ENCODE results near the gene PYM1.
"Not testable (repeated sequence)": the region's sequence is repeated elsewhere in the genome, so short reads cannot be mapped to it uniquely, and the experiment has no call there.

Gene PYM1

GRCh38 chr12:55865327-55865726 is 62.4 kb downstream of the PYM1 start:
- Histone ChIP-seq H3K27me3 (ENCODE audit: insufficient read depth, low read length) (no peaks in the 10 kb centered on the region), H4K20me1 (ENCODE audit: insufficient read depth, low read length) (no peaks in the 10 kb centered on the region)

GRCh38 chr12:55862931-55863330 is 64.8 kb downstream of the PYM1 start:
- H3K36me3 ChIP-seq (ENCODE audit: insufficient read depth, low read length); H3K9me2 ChIP-seq (ENCODE audit: low read depth, low read length); H3K4me2 ChIP-seq (ENCODE audit: low read length); H3K27ac ChIP-seq (ENCODE audit: low read depth, low read length, poor library complexity, severe bottlenecking); H3F3A ChIP-seq (ENCODE audit: insufficient read depth, low read length); H3K79me2 ChIP-seq (ENCODE audit: insufficient read depth, low read length); H3K9me3 ChIP-seq (ENCODE audit: low read length); H3K9ac ChIP-seq (ENCODE audit: low read length); H4K20me1 ChIP-seq (ENCODE audit: insufficient read depth, low read length); H3K4me1 ChIP-seq (ENCODE audit: insufficient read depth, low read length, severe bottlenecking); H3K27me3 ChIP-seq (ENCODE audit: insufficient read depth, low read length); H3K4me3 ChIP-seq (ENCODE audit: low read depth, low read length, poor library complexity, severe bottlenecking); H2AFZ ChIP-seq (ENCODE audit: low read length): not testable (repeated sequence)

More at GRCh38 chr12:55865327-55865726, 62.4 kb downstream of the PYM1 start:
- no peaks in the 10 kb centered on the region for H3K4me1 ChIP-seq (ENCODE audit: insufficient read depth, low read length, severe bottlenecking)
- H2AFZ ChIP-seq (ENCODE audit: low read length): no peak overlapping the region
- no peaks in the 10 kb centered on the region for H3K79me2 ChIP-seq (ENCODE audit: insufficient read depth, low read length)
- no peak overlapping the region for H3K4me2 ChIP-seq (ENCODE audit: low read length)
- no peaks in the 10 kb centered on the region for H3F3A ChIP-seq (ENCODE audit: insufficient read depth, low read length)
- H3K9me2 ChIP-seq (ENCODE audit: low read depth, low read length): no peaks in the 10 kb centered on the region
- H3K4me3 ChIP-seq (ENCODE audit: low read depth, low read length, poor library complexity, severe bottlenecking): no peak overlapping the region
- H3K9ac ChIP-seq (ENCODE audit: low read length): no peak overlapping the region
- no peaks in the 10 kb centered on the region for H3K36me3 ChIP-seq (ENCODE audit: insufficient read depth, low read length)
- TF ChIP-seq EZH2 (IDR thresholded peaks at IDR 0.05; ENCODE audit: borderline replicate concordance, low read length): no peak
- no peak for TF ChIP-seq CTCF (IDR thresholded peaks at IDR 0.05; ENCODE audit: low read length)
- H3K9me3 ChIP-seq (ENCODE audit: low read length): peaks cover 5% of the 10 kb centered on the region; the same call in 1 of the 2 replicates
- H3K27ac ChIP-seq (ENCODE audit: low read depth, low read length, poor library complexity, severe bottlenecking): no peak overlapping the region

- H3K4me1 ChIP-seq (ENCODE audit: insufficient read depth, low read length, severe bottlenecking): no peaks in the 10 kb centered on the region
- TF ChIP-seq CTCF (IDR thresholded peaks at IDR 0.05; ENCODE audit: low read length) (no peak), EZH2 (IDR thresholded peaks at IDR 0.05; ENCODE audit: borderline replicate concordance, low read length) (no peak)
Measured at GRCh38 chr12:55862286-55862685, 65.4 kb downstream of the PYM1 start.

GRCh38 chr12:55861871-55862270 is 65.8 kb downstream of the PYM1 start:
- no peaks in the 10 kb centered on the region for H3K4me1 ChIP-seq (ENCODE audit: insufficient read depth, low read length, severe bottlenecking)
- no peaks in the 10 kb centered on the region for H3F3A ChIP-seq (ENCODE audit: insufficient read depth, low read length)
- no peaks in the 10 kb centered on the region for H4K20me1 ChIP-seq (ENCODE audit: insufficient read depth, low read length)
- TF ChIP-seq EZH2 (IDR thresholded peaks at IDR 0.05; ENCODE audit: borderline replicate concordance, low read length) (no peak), CTCF (IDR thresholded peaks at IDR 0.05; ENCODE audit: low read length) (no peak)
- no peak overlapping the region for H2AFZ ChIP-seq (ENCODE audit: low read length)
- H3K4me2 ChIP-seq (ENCODE audit: low read length): no peak overlapping the region
- peaks cover 5% of the 10 kb centered on the region; the same call in 1 of the 2 replicates for H3K9me3 ChIP-seq (ENCODE audit: low read length)
- no peaks in the 10 kb centered on the region for H3K27me3 ChIP-seq (ENCODE audit: insufficient read depth, low read length)
- H3K9ac ChIP-seq (ENCODE audit: low read length): no peak overlapping the region
- H3K36me3 ChIP-seq (ENCODE audit: insufficient read depth, low read length): no peaks in the 10 kb centered on the region
- no peak overlapping the region for H3K27ac ChIP-seq (ENCODE audit: low read depth, low read length, poor library complexity, severe bottlenecking)
- no peak overlapping the region for H3K4me3 ChIP-seq (ENCODE audit: low read depth, low read length, poor library complexity, severe bottlenecking)
- no peaks in the 10 kb centered on the region for H3K9me2 ChIP-seq (ENCODE audit: low read depth, low read length)
- H3K79me2 ChIP-seq (ENCODE audit: insufficient read depth, low read length): no peaks in the 10 kb centered on the region

More at GRCh38 chr12:55862286-55862685, 65.4 kb downstream of the PYM1 start:
- Histone ChIP-seq H3K9me3 (ENCODE audit: low read length) (peaks cover 5% of the 10 kb centered on the region; the same call in 1 of the 2 replicates), H2AFZ (ENCODE audit: low read length) (no peak overlapping the region), H3K36me3 (ENCODE audit: insufficient read depth, low read length) (no peaks in the 10 kb centered on the region), H3F3A (ENCODE audit: insufficient read depth, low read length) (no peaks in the 10 kb centered on the region), H3K4me2 (ENCODE audit: low read length) (no peak overlapping the region), H3K79me2 (ENCODE audit: insufficient read depth, low read length) (no peaks in the 10 kb centered on the region), H3K4me3 (ENCODE audit: low read depth, low read length, poor library complexity, severe bottlenecking) (no peak overlapping the region), H3K9ac (ENCODE audit: low read length) (no peak overlapping the region), H3K27ac (ENCODE audit: low read depth, low read length, poor library complexity, severe bottlenecking) (no peak overlapping the region), H3K9me2 (ENCODE audit: low read depth, low read length) (no peaks in the 10 kb centered on the region), H4K20me1 (ENCODE audit: insufficient read depth, low read length) (no peaks in the 10 kb centered on the region), H3K27me3 (ENCODE audit: insufficient read depth, low read length) (no peaks in the 10 kb centered on the region)

All from OCI-LY1 (cell line).